ENCODE results near the gene C1orf52. TPM values are rescaled to one million over a fixed set of nuclear protein-coding genes. Genes with fewer than 3 reads are reported as not detected.
"Not testable (repeated sequence)": the region's sequence is repeated elsewhere in the genome, so short reads cannot be mapped to it uniquely, and the experiment has no call there.

The C1orf52 gene
- total RNA-seq, 2 experiments from 2014 or later: 29.3 to 30.0 TPM

DNA sequence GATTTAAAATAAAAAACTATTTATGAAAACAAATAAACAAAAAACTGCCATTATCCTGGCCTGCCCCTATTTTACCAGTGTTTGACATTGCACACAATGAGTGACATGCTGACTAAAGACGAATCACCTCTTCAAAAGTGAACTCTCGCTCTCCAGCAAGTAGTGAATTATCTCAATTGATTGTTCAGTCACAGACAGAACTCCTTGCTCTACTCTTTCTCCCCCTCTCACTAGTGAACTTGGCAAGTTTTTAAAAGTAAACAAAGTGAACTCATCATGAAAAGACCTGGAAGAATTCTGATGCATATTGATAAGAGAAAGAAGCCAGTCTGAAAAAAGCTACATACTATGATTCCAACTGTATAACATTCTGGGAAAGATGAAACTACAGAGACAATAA, 4.7 kb upstream of the C1orf52 start:
- Mint-ChIP-seq H3K27me3 (no peaks in the 10 kb centered on the region), H3K9me3 (peaks cover 4% of the 10 kb centered on the region), H3K27ac (peak overlapping the region; percentile 55), H3K4me3 (no peak overlapping the region), H3K36me3 (peaks cover 29% of the 10 kb centered on the region), H3K4me1 (peaks cover 6% of the 10 kb centered on the region)
- DNase-seq: no peak

DNA sequence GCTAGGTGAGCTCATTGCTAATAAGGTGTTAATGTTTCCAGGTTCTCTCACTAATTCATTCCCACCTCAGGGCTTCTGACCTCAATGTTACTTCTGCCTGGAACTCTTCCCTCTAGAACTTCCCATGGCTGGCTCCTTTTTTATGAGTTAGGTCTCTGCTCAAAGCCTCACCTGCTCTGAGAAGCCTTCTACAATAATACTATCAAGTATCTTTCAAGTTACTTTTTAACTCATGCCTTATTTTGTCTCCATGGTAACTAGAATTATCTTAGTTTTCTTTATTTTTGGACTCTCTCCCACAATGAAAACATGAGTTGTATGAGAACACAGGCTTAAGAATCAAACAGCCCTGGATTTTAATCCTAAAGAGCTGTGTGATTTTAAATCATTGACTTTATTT, 3.5 kb upstream of the C1orf52 start:
- Mint-ChIP-seq H3K27ac (no peak overlapping the region), H3K9me3 (peaks cover 4% of the 10 kb centered on the region), H3K36me3 (peaks cover 34% of the 10 kb centered on the region), H3K4me1 (peaks cover 13% of the 10 kb centered on the region), H3K27me3 (no peaks in the 10 kb centered on the region), H3K4me3 (no peak overlapping the region)
- no peak for DNase-seq

DNA sequence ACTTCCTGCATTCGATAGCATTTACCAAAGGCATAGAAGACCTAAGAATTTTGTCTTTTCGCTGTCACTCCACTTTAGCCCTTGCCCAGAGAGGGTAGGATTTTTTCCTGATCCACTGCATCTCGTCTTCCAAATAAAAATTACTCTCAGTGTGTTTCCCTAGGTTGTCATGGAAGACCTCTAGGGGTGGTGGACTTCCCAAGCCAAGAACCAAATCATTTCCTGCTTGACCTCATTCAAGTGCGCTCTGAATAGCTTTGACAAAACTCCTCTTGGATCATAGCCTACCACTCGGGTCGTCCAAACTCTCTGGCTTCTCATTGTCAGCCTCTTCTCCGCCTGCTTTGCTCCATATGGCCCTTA, 431 bp upstream of the C1orf52 start:
- Mint-ChIP-seq H3K27me3 (no peaks in the 10 kb centered on the region), H3K4me3 (peak overlapping the region; percentile 95), H3K36me3 (peaks cover 42% of the 10 kb centered on the region), H3K9me3 (peaks cover 4% of the 10 kb centered on the region), H3K4me1 (peaks cover 30% of the 10 kb centered on the region), H3K27ac (no peak overlapping the region)
- DNase-seq: no peak

DNA sequence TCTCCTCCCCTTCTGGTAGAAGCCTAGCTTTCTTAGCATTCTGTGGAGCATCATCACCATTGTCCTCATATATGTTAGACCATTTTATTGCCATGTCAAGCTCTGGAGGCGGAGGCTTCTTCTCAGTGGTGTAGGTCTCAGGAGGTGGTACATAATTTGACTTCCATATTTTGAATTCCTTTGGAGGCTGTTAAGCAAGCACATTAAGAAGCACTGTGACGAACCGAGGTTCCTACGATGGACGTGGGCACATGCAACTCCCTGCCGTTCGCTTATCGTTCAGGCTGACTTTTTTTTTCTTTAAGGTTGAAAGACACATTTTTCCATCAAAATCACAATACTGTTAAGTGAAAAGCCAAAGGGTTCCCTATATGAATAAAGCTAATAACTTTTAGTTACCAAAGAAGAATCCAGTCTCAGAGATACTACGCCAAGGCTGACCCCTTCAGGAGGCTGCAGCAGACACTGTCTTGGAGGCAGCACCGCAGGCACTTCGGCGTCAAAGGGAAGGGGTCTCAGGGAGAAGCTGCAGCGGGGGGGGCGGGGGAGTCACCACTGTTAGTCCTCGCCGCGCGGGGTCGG, 835 bp downstream of the C1orf52 start:
- Mint-ChIP-seq H3K9me3 (peaks cover 4% of the 10 kb centered on the region), H3K27me3 (no peaks in the 10 kb centered on the region)

DNA sequence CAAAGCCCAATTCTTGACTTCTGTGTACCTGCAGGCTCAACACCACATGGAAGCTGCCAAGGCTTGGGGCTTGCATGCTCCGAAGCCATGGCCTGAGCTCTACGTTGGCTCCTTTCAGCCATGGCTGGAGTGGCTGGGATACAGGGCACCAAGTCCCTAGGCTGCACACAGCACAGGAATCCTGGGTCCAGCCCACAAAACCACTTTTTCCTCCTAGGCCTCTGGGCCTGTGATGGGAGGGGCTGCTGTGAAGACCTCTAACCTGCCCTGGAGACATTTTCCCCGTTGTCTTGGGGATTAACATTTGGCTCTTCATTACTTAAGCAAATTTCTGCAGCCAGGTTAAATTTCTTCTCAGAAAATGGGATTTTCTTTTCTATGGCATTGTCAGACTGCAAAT, 10.4 kb downstream of the C1orf52 start:
- H3K9me3 Mint-ChIP-seq: not testable (repeated sequence)

More for the DNA sequence above, 835 bp downstream of the C1orf52 start:
- no peak for DNase-seq
- H3K4me3 Mint-ChIP-seq: peak overlapping the region; percentile 95
- peak overlapping the region; percentile 94 for H3K27ac Mint-ChIP-seq
- peaks cover 30% of the 10 kb centered on the region for H3K4me1 Mint-ChIP-seq
- peaks cover 34% of the 10 kb centered on the region for H3K36me3 Mint-ChIP-seq

DNA sequence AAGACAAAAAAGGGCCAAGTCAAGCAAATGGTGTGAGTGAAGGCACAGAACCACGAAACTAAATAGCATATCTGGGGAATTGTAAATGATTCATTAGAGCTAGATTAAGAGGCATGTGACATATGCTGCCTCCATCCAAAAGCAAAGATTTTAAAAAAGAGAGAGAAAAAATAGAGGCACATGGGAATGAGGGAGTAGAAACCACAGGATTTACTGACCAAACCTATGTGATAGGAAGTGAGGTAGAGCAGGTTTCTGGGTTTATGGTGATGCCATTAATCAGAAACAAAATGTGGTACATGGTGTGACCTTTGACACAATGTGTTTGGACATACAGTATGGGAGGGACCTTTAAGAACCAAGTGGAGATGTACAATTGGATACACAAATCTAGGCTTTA, 13.6 kb downstream of the C1orf52 start:
- H3K4me1 Mint-ChIP-seq: peaks cover 14% of the 10 kb centered on the region
- H3K4me3 Mint-ChIP-seq: no peak overlapping the region
- no peak for DNase-seq
- H3K9me3 Mint-ChIP-seq: peaks cover 7% of the 10 kb centered on the region
- no peak overlapping the region for H3K27ac Mint-ChIP-seq
- H3K27me3 Mint-ChIP-seq: no peaks in the 10 kb centered on the region
- peaks cover 16% of the 10 kb centered on the region for H3K36me3 Mint-ChIP-seq

More for the DNA sequence above, 10.4 kb downstream of the C1orf52 start:
- H3K4me3 Mint-ChIP-seq, H3K27me3 Mint-ChIP-seq, H3K27ac Mint-ChIP-seq, DNase-seq: not testable (repeated sequence)
- peaks cover 27% of the 10 kb centered on the region for H3K36me3 Mint-ChIP-seq
- peaks cover 24% of the 10 kb centered on the region for H3K4me1 Mint-ChIP-seq

DNA sequence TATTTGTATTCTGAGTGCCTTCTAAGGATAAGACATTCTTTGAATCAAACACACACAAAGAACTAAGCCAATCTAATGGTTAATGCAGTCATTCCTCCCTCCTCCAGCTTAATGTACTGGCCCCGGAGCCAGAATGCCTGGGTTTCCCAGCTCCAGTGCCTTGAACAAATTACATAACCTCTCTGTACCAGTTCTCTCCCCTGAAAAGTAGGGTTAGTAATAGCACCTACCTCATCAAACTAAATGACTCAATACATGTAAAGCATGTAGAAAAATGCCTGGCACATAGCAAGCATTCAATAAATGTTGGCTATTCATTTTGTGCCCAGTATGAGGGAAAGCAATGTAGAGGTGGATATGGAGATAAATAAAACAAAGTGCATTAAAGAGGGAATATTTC, 14.0 kb downstream of the C1orf52 start:
- H3K4me3 Mint-ChIP-seq: no peak overlapping the region
- peaks cover 12% of the 10 kb centered on the region for H3K36me3 Mint-ChIP-seq
- no peak for DNase-seq
- peaks cover 17% of the 10 kb centered on the region for H3K4me1 Mint-ChIP-seq
- peaks cover 7% of the 10 kb centered on the region for H3K9me3 Mint-ChIP-seq
- no peaks in the 10 kb centered on the region for H3K27me3 Mint-ChIP-seq
- no peak overlapping the region for H3K27ac Mint-ChIP-seq

DNA sequence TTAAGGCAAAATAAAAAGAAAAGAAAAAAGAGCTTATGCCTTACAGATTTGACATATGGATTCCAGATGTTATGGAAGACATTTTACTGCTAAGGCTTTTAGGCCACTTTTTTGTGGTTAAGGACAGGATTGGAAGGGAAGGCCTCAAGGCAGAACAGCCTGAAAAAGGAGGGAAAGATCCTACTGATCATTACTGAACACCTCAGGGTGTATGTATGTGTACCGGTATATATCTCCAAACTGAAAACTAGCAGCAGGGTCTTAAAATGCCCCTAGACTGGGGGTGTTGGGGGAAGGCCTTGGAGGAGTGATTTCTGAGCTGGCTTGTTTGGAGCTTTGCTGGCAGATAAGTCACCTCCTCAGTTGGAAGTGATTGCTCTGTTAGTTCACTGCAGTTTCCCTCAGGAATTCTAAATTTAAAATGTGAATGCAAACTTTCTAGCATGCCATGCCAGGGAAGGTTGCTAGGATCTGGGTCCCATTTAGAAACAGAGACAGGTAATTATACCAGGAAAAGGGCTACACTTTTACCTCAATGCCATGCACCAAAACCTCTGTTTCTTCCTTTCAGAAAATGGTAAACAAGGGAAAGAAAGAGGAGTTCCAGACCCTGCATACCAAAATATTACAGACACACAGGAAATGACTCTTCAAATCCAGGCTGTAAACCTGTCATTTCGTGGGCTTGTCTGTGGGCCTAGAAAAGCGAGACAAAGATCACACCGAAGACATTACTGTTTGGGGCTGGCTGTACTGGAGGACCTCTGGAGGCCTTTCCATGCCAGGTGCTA, 15.0 kb downstream of the C1orf52 start:
- Mint-ChIP-seq H3K27ac (no peak overlapping the region), H3K36me3 (peaks cover 2% of the 10 kb centered on the region), H3K27me3 (no peaks in the 10 kb centered on the region), H3K9me3 (peaks cover 4% of the 10 kb centered on the region), H3K4me1 (peaks cover 11% of the 10 kb centered on the region), H3K4me3 (no peak overlapping the region)
- no peak for DNase-seq

DNA sequence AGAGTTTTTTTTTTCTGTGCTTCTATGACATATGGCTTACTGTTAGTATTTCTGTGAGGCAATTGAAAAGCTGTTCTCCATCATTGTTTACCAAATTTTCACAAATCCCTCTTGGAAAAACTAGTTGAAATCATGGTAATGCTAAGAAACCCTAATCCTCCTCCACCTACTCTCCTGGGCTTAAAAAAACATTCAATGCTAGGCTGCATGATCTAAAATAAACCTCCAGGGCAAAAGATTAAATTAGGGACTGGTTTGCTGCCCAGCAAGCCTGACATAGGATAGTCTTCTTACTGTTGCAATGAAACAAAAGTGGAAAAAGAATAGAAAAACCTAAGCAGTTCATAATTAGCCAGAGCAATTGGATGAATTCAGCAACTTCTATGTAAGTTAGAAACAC, 16.1 kb downstream of the C1orf52 start:
- Mint-ChIP-seq H3K27ac (no peak overlapping the region), H3K9me3 (peaks cover 1% of the 10 kb centered on the region), H3K36me3 (no peaks in the 10 kb centered on the region), H3K4me1 (peaks cover 11% of the 10 kb centered on the region), H3K27me3 (no peaks in the 10 kb centered on the region), H3K4me3 (no peak overlapping the region)
- no peak for DNase-seq

DNA sequence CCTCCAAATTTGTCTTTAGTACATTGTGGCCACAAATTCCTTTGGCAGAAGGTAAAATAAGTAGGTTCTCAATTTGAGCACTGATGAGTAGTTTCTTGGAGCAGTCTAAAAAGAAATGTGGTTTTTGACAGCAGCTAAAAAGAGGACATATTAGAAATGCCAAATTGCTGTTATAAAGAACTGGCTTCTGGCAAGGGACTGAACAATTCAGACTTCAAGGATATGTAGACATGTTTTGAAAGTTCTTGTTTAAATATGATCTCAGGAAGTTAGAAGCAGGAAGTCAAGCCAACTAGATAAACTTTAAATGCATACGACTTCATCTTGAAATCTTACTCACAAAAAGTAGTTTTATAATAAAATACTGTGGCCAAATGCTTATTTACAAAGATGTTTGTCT, 18.8 kb downstream of the C1orf52 start:
- Mint-ChIP-seq H3K4me1 (peaks cover 11% of the 10 kb centered on the region), H3K27ac (no peak overlapping the region), H3K4me3 (no peak overlapping the region), H3K9me3 (peaks cover 1% of the 10 kb centered on the region), H3K36me3 (no peaks in the 10 kb centered on the region), H3K27me3 (peaks cover 4% of the 10 kb centered on the region)
- no peak for DNase-seq

DNA sequence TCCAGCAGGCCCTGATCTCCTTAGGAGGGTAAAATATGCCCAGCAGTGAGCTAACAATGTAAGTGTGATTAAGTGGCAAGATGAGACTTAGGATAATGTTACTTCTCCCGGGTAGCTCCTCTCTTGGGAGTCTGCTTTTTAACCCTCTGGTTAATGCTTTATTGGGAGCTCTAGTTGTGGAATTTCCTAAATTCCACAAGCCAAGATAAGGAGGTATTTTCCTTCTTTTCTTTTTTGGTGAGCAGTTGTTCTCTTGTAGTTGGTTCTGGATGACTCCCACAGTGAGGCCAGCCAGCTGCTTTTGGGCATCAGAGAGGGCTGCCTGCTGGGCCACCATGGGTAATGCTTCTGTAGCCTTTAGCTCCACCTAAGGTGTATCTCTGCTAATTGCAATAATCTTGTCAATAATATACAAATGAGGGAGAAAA, 19.3 kb downstream of the C1orf52 start:
- no peak for DNase-seq
- Mint-ChIP-seq H3K4me1 (peaks cover 11% of the 10 kb centered on the region), H3K27ac (no peak overlapping the region), H3K4me3 (no peak overlapping the region), H3K9me3 (peaks cover 1% of the 10 kb centered on the region), H3K27me3 (peaks cover 4% of the 10 kb centered on the region), H3K36me3 (no peaks in the 10 kb centered on the region)

DNA sequence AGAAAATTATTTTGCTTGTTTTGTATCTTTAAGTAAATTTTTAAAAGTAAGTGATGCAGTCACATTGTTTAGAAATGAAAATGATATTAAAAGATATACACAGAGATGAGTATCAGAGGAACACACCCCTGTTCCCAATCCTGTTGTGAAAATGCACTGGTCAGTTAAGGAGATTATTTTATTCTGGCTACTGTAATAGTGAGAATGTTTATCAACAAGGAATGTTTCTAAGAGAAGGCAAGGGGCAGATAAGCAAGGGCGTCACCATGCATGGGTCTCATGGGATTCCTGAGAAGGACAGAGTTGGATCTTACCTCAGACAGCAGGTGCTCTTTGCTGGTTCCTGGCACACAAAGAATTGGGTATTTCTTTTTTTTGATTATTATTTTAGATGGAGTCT, 21.8 kb downstream of the C1orf52 start:
- peaks cover 10% of the 10 kb centered on the region for H3K27me3 Mint-ChIP-seq
- H3K4me3 Mint-ChIP-seq: no peak overlapping the region
- no peaks in the 10 kb centered on the region for H3K36me3 Mint-ChIP-seq
- peaks cover 8% of the 10 kb centered on the region for H3K4me1 Mint-ChIP-seq
- DNase-seq: no peak
- H3K9me3 Mint-ChIP-seq: peaks cover 1% of the 10 kb centered on the region
- no peak overlapping the region for H3K27ac Mint-ChIP-seq

DNA sequence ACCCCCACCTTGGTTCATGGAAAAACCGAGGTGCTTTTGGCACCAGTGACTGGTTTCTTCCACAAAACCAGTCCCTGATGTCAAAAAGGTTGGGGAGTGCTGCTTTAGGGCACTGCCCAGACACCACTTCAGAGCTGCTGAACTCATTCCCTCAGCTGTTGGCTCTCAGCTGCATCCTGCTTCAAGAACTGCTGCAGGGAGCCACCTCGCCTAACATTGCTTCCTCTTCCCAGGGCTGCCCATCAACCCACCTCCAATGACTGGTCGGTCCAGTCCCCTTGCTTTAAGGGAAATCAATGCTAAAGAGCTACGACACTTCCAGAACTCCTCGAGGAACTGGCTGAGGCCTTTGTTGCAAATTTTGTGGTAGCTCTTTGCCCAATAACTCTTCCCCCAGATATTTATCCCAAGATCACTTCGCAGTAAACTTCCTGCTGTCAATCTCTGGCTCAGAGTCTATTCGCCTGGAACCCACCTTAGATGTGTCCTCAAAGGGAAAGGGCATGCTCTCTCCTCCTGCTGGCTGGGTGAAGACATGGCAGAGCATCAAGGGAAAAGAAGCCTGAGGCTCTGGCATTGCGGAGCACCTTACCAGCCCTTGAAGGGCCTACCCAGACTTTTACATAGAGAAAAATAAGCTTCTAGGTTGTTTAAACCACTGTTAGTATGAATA, 29.0 kb downstream of the C1orf52 start:
- H3K27me3 Mint-ChIP-seq: peaks cover 6% of the 10 kb centered on the region
- no peak overlapping the region for H3K4me3 Mint-ChIP-seq
- no peaks in the 10 kb centered on the region for H3K36me3 Mint-ChIP-seq
- H3K4me1 Mint-ChIP-seq: no peaks in the 10 kb centered on the region
- no peak for DNase-seq
- no peak overlapping the region for H3K27ac Mint-ChIP-seq
- no peaks in the 10 kb centered on the region for H3K9me3 Mint-ChIP-seq

DNA sequence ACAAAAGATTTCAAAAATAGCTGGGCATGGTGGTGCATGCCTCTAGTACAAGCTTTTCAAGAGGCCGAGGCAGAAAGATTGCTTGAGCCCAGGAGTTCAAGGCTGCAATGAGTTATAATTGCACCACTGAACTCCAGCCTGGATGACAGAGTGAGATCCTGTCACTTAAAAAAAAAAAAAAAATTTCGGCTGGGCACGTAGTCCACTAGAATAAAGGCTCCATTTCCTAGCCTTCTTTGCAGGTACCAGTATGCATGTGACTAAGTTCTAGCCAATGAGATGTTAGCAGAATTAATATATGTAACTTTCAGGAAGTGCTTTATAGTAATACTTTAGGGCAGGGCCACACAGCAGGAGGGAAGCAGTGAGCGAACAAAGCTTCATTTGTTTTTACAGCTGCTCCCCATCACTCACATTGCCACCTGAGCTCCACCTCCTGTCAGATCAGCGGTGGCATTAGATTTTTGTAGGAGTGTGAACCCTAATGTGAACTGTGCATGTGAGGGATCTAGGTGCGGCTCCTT, 29.8 kb downstream of the C1orf52 start:
- no peak for DNase-seq
- no peak overlapping the region for H3K4me3 Mint-ChIP-seq
- H3K27me3 Mint-ChIP-seq: peaks cover 6% of the 10 kb centered on the region
- H3K36me3 Mint-ChIP-seq: no peaks in the 10 kb centered on the region
- H3K27ac Mint-ChIP-seq: no peak overlapping the region
- no peaks in the 10 kb centered on the region for H3K9me3 Mint-ChIP-seq
- no peaks in the 10 kb centered on the region for H3K4me1 Mint-ChIP-seq

DNA sequence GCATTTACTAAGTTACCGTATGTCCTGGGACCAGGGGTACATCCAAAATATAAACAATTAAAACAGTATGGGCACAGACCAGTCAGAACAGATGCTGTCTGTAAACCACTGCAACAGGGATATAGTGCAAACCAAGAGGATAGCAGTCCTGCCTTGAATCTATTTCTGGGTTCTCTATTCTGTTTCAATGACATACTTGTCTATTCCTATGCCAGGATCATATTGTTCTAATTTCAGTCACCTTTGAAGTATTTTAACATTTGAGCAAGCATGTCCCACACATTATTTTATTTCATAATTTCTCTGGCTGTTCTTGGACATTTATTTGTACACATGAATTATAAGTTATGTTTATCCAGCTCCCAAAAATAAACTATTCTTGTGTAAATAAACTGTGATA, 30.5 kb downstream of the C1orf52 start:
- Mint-ChIP-seq H3K4me3 (no peak overlapping the region), H3K36me3 (no peaks in the 10 kb centered on the region), H3K27me3 (peaks cover 3% of the 10 kb centered on the region), H3K4me1 (no peaks in the 10 kb centered on the region), H3K9me3 (no peaks in the 10 kb centered on the region), H3K27ac (no peak overlapping the region)
- DNase-seq: no peak

Data from activated naive CD8-positive, alpha-beta T cell treated with anti-CD3 and anti-CD28 coated beads for 36 hours (primary cell).